Neuron (in vitro differentiated cells): ENCODE data around the gene TFG.

Source experiments
- H2AFZ ChIP-seq: one replicate; pipeline ENCODE4 v1.6.1; 2013; ENCODE audit warnings: low read depth, mild to moderate bottlenecking, inconsistent platforms, low read length, moderate library complexity
- H3K27me3 ChIP-seq: one replicate; pipeline ENCODE4 v1.6.1; 2013; ENCODE audit warnings: low read length; ENCODE audit not compliant: insufficient read depth
- H3K36me3 ChIP-seq: one replicate; pipeline ENCODE4 v1.6.1; 2013; ENCODE audit warnings: low read length; ENCODE audit not compliant: insufficient read depth
- H3K4me1 ChIP-seq: one replicate; pipeline ENCODE4 v1.6.1; 2013; ENCODE audit warnings: low read length; ENCODE audit not compliant: insufficient read depth
- H3K4me3 ChIP-seq: 2 replicates; pipeline ENCODE4 v1.5.1; 2013; ENCODE audit warnings: mild to moderate bottlenecking, low read length, moderate library complexity
- H3K9me3 ChIP-seq: one replicate; pipeline ENCODE4 v1.6.1; 2013; ENCODE audit warnings: low read length

The TFG gene

DNA sequence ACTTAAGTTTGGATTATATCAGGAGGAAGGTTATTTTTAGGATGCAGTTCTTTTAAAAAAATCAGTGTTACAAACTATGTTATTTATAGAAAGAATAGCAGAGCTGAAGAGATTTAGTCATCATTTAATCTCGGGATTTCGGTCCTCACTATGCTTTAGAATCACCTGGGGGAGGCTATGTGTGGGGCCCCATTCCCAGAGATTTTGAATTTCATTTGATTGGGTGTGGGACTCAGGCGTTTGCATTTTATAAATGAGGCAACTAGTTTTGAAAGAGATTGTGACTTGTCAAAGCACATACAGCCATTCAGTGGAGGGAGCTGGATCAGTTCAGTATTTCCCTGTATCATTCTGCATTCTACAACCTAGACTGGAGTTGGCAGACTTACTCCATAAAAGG, 36.8 kb downstream of the TFG start:
- Histone ChIP-seq H3K36me3 (peaks cover 84% of the 10 kb centered on the region), H3K4me3 (no peak overlapping the region), H3K27me3 (no peaks in the 10 kb centered on the region), H3K4me1 (no peaks in the 10 kb centered on the region), H3K9me3 (no peaks in the 10 kb centered on the region), H2AFZ (no peak overlapping the region)

DNA sequence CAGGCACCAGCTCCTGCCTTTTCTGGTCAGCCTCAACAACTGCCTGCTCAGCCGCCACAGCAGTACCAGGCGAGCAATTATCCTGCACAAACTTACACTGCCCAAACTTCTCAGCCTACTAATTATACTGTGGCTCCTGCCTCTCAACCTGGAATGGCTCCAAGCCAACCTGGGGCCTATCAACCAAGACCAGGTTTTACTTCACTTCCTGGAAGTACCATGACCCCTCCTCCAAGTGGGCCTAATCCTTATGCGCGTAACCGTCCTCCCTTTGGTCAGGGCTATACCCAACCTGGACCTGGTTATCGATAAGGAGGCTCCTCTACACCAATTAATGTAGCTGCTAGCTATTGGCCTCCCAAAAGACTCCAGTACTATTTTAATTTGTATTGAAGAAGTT, 38.9 kb downstream of the TFG start:
- Histone ChIP-seq H3K4me1 (no peaks in the 10 kb centered on the region), H3K9me3 (no peaks in the 10 kb centered on the region), H2AFZ (no peak overlapping the region), H3K4me3 (no peak overlapping the region), H3K27me3 (no peaks in the 10 kb centered on the region), H3K36me3 (peaks cover 81% of the 10 kb centered on the region)

DNA sequence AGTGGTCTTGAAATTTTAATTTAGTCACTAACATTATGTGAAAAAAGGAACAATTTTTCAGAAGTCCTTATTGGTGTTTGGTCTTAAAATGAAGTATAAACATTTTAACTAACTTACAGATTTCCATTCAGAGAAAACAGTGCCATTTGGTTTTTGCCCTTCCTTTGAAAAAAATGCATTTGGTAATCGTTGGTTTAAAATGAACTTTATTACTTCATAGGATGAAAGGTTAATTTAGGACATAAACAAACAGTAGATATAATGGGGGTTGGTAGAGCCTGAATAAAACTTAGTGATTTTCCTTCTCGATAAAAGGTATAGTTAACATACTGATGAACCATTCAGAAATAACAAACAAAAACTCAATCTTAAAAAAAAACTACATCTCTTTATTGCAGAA, 39.7 kb downstream of the TFG start:
- no peak overlapping the region for H2AFZ ChIP-seq
- H3K27me3 ChIP-seq = no peaks in the 10 kb centered on the region
- no peaks in the 10 kb centered on the region for H3K4me1 ChIP-seq
- no peak overlapping the region for H3K4me3 ChIP-seq
- H3K36me3 ChIP-seq = peaks cover 83% of the 10 kb centered on the region
- no peaks in the 10 kb centered on the region for H3K9me3 ChIP-seq

DNA sequence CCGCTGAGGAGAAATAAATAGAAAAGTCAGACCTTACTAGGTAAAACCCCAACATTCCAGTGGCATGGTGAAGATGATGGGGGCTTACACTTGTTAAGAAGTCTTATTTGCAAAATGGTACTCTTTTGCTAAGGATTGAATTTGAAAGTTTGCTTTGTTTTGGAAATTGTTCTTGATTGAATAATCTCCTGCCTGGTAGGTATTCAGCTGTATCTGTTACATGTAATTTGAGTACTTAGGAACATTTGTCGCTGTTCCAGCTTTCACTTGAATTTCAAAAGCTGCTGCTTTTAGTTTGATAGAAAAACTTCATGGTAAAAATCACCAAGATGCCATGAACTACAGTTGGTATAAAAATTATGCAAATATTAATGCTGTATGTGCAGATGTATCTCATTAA, 44.6 kb downstream of the TFG start:
- Histone ChIP-seq H3K4me3 (no peak overlapping the region), H3K36me3 (peaks cover 42% of the 10 kb centered on the region), H3K4me1 (peaks cover 3% of the 10 kb centered on the region), H2AFZ (no peak overlapping the region), H3K9me3 (no peaks in the 10 kb centered on the region), H3K27me3 (no peaks in the 10 kb centered on the region)

DNA sequence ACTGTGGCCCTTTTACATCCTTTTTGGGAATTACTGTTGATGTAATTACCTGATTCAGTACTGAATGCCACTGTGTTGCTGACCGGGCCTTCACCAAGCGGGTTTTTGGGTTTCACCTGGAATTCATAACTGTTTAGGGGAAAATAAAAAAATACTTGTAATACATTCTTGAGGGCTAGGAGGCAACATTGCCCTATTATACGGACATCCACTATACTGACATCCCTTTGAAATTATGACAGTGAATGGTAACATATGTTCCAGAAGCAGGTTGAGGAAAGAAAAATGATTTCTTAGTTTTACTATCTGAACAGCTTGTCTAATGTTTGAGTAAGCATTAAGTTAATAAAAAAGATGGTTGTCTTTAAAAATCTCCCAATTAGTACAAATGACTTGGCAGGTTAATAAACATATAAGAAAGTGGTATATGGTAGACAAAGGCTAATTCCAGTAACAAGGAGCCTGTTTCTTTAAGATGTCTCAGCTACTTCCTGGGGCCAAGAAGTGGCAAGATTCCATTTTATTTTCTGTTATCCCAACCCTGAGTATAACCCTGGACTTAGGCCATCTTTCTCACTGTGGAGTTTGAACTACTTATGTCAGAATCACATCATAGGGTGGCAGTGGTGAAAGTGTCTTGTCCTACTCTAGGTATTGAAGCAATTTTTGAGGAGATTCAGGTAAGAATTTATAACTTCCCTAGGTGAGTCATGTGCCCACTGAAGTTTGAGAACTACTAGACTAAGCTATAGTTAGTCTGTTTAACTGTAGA, 45.5 kb downstream of the TFG start:
- Histone ChIP-seq H3K4me1 (peaks cover 3% of the 10 kb centered on the region), H3K36me3 (peaks cover 35% of the 10 kb centered on the region), H3K27me3 (no peaks in the 10 kb centered on the region), H3K9me3 (no peaks in the 10 kb centered on the region), H3K4me3 (no peak overlapping the region), H2AFZ (no peak overlapping the region)

DNA sequence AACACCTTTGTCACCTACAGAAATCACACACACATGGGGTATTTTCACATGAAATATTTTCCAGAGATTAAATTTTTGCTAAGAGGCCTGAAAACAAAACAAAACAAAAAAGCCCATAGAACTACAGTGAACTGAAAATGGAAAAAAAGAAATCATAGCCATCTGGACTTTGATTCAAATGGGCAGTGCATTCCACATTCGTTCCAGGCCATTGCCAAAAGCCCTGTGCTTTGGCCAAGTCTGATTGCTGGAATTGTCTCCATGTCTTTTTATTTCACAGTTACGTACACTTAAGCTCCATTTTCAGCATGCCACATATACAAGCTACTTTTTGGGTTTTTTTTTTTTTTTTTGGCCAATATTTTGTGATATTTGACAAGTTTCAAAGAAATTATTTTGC, 47.1 kb downstream of the TFG start:
- peaks cover 3% of the 10 kb centered on the region for H3K4me1 ChIP-seq
- H3K9me3 ChIP-seq = no peaks in the 10 kb centered on the region
- peaks cover 20% of the 10 kb centered on the region for H3K36me3 ChIP-seq
- no peak overlapping the region for H2AFZ ChIP-seq
- no peak overlapping the region for H3K4me3 ChIP-seq
- H3K27me3 ChIP-seq = no peaks in the 10 kb centered on the region

DNA sequence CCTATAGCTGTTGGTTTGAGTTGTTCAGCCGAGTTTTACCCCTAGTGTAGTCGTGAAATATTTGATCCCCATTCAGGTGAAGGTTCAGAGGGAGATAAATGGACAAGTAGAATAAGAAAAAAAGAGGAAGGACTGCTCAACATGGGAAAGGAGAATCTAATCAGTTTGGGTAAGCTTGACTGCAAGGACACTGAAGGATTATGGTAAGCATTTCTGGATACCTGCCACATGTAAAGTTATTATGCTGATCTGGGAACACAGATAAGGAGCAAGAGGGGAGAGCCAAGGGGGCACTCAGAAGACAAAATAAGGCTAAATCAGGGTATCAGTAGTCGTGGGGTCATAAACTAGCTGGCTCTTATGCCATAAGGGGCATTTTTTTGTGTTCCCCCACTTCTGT, 49.9 kb downstream of the TFG start:
- Histone ChIP-seq H2AFZ (no peak overlapping the region), H3K36me3 (peaks cover under 1% of the 10 kb centered on the region), H3K4me3 (no peak overlapping the region), H3K27me3 (no peaks in the 10 kb centered on the region), H3K4me1 (peaks cover 3% of the 10 kb centered on the region), H3K9me3 (no peaks in the 10 kb centered on the region)

DNA sequence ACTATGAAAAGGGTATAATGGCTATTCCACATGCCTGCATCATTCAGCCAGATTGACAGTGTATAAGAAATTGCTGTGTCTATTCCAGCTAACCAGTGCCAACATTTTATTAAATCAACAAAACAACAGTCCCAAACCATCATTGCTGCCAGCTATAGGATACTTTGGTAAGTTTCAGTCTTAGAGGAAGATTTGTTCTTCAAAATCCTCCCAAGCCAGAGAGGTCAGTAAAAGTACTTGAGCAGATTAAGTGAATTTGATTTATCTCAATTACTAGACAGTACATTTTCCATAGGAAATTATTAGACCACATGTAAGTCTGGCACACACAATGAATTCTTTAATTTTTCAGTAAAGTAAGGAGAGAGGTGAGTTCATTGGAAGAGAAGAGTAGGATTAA, 50.7 kb downstream of the TFG start:
- H3K27me3 ChIP-seq = no peaks in the 10 kb centered on the region
- no peaks in the 10 kb centered on the region for H3K9me3 ChIP-seq
- H3K4me3 ChIP-seq = no peak overlapping the region
- H3K4me1 ChIP-seq = peaks cover 3% of the 10 kb centered on the region
- H3K36me3 ChIP-seq = no peaks in the 10 kb centered on the region
- no peak overlapping the region for H2AFZ ChIP-seq

DNA sequence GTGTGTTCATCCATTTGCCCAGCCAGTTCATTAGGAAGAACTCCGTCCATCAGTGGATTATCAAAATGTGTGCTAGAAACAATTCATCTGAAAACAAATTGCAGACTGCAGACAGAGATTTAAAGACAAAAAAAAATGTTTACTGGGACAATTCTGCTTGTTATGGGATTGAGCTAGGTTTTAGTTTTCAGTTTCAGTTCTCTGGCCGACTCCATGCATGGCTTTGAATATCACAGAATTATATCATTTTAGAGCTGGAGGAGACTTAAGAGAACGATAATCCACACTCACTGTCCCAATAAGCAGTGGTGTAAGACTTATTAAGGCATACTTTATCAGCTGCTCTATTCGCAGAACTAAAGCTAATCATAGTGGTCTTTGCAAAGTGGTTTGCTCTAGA, 51.1 kb downstream of the TFG start:
- no peak overlapping the region for H3K4me3 ChIP-seq
- no peaks in the 10 kb centered on the region for H3K27me3 ChIP-seq
- no peaks in the 10 kb centered on the region for H3K9me3 ChIP-seq
- H3K4me1 ChIP-seq = peaks cover 3% of the 10 kb centered on the region
- H3K36me3 ChIP-seq = no peaks in the 10 kb centered on the region
- H2AFZ ChIP-seq = no peak overlapping the region

DNA sequence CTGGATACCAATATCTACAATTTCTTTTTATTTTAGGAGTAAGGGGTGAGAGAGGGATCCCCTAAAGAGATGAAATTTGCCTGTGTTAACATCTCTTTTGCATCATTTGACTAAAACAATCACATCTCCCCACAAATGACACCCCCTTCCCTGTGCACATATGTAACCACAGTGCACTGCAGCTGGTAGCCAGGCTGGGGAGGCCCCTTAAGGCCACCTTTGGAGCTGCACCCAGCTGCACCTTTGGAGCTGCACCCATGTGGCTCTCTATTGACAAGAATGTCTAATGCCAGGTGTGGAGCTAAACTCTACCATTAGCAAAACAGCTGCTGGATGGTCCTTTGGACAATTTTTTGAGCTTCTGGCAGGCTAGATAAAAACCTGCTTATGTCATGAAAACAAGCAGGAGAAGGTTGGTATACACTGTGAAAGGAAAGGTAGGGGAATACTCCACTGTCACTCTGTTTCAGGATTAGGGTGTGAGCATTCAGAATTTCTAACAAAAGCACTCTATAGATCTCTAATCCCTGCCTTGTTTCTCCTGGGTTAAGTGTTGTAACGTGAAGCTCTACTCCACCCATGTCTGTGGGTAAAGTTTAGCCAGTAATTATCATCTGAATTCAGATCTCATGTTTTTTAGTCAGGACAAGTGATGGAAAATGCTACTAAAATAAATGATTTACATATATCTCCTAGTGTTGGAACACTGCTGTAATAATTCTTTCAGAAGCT, 52.1 kb downstream of the TFG start:
- Histone ChIP-seq H3K4me3 (no peak overlapping the region), H3K4me1 (peaks cover 2% of the 10 kb centered on the region), H3K36me3 (no peaks in the 10 kb centered on the region), H2AFZ (no peak overlapping the region), H3K27me3 (no peaks in the 10 kb centered on the region), H3K9me3 (no peaks in the 10 kb centered on the region)

DNA sequence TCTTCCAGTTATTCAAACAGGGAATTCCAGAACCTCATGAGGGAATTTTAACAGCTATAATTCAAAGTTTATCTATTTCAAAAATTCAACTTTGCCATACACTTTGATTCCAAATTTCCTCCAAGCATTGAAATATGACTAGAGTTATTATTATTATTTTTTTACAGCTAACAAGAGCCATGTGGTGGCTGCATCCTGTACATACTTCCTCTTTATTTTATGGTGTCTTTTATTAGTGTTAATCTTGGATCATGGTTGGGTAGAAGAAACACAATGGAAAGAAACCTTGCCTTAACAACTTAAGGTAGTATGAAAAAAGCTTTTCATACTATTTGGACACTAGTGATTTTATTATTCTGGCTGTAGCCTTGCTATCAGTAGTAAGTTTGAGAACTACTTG, 52.7 kb downstream of the TFG start:
- Histone ChIP-seq H3K4me1 (no peaks in the 10 kb centered on the region), H3K9me3 (no peaks in the 10 kb centered on the region), H3K4me3 (no peak overlapping the region), H2AFZ (no peak overlapping the region), H3K27me3 (no peaks in the 10 kb centered on the region), H3K36me3 (no peaks in the 10 kb centered on the region)

DNA sequence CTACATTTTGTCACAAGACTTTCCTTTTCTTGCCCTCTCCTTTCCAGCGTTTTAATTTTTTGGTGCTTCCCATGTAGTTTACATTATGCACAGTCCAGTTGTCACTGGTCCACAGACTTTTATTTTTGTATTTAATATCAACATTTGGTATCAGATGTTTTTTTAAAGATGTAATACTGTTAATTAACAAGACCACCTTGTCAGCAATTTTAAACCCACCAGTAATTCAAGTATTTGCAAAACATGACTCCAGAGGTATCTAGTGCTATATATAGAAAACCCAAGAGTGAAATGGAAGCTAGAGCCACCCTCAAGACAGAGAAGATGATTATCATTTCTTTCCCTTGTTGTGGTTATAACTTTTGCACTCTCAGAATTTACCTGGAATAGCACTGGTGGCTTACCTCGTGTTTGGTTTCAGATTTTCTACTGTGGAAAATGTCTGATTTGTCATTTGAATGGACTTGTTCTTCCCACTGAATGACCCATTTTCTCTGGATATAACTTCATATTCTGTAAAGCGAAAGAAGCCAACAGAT, 56.2 kb downstream of the TFG start:
- Histone ChIP-seq H3K36me3 (no peaks in the 10 kb centered on the region), H3K4me1 (no peaks in the 10 kb centered on the region), H3K9me3 (no peaks in the 10 kb centered on the region), H3K27me3 (no peaks in the 10 kb centered on the region), H2AFZ (no peak overlapping the region), H3K4me3 (no peak overlapping the region)

DNA sequence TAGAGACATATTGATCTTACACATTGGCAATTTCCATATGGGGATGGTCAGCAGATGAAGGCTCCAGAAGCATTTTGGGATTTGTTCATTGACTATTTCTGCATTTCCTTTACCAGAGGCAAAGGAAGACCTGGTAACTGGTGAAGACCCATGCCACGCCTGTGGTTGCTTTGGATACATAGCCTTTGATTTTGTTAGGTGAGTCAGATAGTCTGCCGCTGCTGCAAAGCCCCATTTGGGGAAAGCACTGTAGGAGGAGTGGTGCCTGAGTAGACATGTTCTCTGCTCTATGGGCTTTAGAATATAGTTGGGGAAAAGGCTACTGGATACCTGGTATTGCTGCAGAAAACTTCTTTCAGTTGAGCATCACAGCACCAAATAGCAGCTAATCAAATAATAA, 56.8 kb downstream of the TFG start:
- Histone ChIP-seq H3K4me1 (no peaks in the 10 kb centered on the region), H3K27me3 (no peaks in the 10 kb centered on the region), H3K36me3 (no peaks in the 10 kb centered on the region), H3K9me3 (no peaks in the 10 kb centered on the region), H3K4me3 (no peak overlapping the region), H2AFZ (no peak overlapping the region)
